ENCODE data around the gene SOD1.

The SOD1 gene

DNA sequence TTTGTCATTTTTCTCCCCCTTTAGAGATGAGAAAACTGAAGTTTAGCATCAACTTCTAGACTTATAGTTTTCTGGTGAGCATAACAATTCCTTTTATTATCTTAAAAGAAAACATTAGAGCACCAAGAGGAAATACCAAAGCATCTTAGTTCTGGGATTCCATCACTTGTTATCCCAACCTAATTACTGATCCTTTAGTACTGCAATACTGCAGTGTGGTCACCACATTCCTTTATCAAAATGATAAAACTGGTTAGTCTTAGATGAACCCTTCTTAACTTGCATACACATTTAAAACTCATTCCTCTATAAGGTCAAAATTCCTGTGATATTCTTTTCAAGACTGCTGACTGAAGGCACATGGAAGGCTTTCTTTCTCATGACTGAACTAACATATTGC, 23.1 kb downstream of the SOD1 start:
- DNase-seq (ENCODE audit: low read depth in 3 of 3): no peak

DNA sequence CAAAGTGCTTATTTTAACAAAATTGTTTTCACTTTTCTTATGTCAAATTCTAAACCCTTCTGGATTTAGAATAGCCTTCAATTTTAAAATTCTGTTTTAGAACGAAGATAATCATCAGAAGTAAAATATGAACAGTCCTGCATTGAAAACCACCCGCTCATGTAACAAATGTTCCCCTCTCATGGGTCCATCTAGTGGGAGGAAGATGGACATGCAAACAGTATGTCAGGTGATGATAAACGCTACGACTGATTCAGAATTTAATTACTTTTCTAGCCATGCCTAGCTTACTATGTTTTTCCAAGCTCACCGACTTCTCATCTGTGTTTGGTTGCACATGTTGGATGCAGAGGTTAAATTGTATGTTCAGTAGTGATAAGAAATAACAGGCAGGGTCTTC, 23.5 kb downstream of the SOD1 start:
- no peak for DNase-seq (ENCODE audit: low read depth in 3 of 3)

DNA sequence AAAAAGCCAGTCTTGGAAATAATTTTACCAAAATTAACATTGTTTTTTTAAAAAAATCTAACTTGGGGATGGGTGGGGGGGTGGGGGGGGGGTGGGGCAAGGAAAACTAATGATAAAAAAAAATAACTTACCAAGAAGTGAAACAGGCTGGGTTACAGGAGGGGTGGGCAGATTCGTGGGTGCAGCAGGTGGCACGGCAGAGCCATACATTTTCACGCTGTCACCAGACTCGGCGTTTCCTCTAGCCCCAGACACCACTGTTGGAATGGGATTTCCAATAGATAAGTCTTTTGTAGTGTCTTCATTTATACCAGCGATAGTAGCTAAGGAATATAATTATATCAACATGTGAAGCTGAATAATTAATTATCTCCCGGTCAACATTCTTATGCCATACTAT, 25.4 kb downstream of the SOD1 start:
- DNase-seq (ENCODE audit: low read depth in 3 of 3): no peak

DNA sequence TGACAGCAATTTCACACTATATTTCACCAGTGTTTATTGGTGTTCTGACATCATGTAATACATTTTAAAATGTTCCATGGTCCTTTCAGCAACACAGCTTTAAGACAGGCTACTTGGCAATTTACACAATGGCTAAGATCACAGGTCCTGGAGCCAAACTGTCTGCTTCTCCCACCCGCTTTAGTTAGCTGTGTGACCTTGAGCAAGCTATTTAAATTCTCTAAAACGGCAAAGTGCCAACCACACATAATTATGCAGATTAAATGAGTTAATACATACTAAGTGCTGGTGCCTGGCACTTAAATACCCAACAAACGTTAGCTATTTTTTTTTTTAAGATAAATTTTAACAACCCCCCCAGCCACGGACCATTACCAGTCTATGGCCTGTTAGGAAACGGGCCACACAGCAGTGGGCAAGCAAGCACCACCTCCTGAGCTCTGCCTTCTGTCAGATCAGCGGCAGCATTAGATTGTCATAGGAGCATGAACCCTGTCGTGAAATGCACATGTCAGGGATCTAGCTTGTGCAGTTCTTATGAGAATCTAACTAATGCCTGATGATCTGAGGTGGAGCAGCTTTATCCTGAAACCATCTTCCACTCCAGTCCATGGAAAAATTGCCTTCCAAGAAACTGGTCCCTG, 26.9 kb downstream of the SOD1 start:
- DNase-seq (ENCODE audit: low read depth in 3 of 3): no peak

DNA sequence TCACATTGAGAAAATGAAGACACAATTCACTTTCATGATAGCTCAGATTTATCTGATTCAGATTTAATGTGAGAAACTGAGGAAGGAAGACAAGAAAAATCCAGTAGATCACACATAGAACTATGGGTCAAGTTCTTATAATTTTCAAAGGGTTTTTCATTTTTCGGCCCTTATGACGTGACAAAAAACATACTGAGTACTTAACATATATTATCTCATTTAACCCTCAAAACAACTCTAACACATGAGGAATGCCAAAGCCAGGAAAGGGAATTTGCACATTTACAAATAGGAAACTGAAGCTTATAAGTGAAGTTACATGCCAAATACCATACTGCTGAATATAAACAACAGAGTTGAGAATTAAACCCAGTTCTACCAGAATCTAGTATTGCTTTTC, 27.6 kb downstream of the SOD1 start:
- DNase-seq (ENCODE audit: low read depth in 3 of 3): no peak

DNA sequence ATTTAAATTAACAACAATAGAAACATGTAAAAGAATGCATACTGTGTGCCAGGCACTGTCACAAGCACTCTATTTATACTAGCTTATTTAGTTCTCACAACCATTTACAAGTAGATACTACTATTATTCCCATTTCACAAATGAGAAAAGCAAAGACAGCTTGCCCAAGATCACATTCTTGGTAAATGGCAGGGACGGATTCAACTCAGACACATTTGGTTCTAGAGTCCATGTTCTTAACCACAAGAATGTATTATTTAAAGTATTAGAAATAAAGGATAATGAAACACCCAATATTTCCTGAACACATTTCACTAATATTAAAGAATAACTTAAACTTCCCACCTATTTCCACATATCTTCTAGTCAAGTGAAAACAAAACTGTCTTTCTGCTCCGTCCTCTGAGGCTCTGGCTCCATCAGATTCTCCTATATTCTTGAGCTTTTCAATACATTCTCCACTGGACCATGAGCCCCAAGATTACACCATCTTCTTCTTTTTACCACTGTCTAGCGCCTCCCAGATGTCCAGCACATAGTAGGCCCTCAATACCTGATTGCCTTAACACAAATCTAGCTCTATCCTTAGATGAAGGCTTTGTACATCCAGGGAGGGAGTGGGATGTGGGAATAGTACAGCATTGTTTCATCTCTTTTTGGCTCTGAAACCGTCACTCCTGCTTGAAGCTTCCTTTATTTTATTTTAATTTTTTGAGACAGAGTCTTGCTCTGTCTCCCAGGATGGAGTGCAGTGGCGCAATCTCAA, 29.3 kb downstream of the SOD1 start:
- DNase-seq (ENCODE audit: low read depth in 3 of 3): no peak

DNA sequence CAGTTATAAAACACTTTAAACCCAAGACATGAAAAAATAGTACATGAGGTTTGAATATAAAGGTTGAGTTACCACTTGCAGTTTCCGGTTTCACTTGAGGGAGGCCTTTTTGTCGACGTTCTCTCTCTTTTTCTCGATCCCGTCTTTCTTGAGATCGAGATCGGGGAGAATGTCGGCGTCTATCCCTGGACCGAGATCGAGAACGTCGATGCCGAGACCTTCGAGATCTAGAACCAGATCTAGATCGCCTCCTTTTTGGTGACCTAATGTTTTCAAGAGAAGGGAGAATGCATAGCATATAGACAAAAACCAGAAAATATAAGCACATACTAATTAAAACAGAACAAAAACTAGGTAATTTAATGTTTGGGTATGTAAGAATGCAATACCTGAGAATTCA, 33.7 kb downstream of the SOD1 start:
- DNase-seq (ENCODE audit: low read depth in 3 of 3): no peak

DNA sequence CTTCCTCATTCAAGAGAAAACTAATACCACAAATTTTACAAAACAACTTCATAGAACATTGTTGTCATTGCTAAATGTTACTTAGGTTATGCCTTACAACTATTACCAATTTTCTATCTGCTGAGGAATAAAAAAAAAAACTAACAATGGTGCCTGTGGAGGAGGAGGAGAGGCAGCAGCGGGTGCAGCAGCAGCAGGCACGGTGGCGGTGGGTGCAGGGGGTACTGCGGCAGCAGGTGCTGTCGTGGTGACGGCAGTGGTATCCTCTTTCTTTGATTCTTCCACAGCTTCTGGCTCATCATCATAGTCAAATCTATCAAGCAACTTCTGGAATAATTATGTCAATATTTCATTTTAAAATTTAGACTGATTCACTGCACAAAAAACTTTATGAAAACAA, 36.9 kb downstream of the SOD1 start:
- DNase-seq (ENCODE audit: low read depth in 3 of 3): no peak

DNA sequence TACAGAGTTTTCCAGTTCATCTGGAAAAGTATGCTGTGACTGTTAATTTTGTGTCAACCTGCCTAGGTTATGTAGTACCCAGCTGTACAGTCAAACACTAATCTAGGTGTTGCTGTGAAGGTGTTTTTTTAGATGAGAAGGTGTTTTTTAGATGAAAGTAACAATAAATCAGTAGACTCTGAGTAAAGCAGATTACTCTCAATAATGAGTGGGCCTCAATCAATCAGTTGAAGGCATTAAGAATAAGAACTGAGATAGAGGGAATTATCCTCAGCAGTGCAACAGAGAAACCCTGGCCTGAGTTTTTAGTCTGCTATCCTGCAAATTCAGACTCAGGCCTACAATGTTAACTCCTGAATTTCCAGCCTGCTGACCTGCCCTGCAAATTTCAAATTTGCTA, 39.0 kb downstream of the SOD1 start:
- DNase-seq (ENCODE audit: low read depth in 3 of 3): no peak

DNA sequence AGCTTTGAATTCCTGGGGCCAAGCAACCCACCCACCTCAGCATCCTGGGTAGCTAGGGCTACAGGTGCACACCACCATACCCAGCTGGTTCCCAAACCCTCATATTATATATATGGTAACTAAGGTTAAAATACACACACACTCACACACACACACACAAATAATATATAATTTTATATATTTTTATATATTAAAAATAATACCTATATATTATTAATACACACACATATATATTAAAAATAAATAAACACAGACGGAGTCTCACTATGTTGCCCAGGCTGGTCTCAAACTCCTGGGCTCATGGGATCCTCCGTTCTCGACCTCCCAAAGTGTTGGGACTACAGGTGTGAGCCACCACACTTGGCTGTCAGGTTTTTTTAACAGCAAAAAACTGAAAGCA, 40.5 kb downstream of the SOD1 start:
- DNase-seq (ENCODE audit: low read depth in 3 of 3): no peak

DNA sequence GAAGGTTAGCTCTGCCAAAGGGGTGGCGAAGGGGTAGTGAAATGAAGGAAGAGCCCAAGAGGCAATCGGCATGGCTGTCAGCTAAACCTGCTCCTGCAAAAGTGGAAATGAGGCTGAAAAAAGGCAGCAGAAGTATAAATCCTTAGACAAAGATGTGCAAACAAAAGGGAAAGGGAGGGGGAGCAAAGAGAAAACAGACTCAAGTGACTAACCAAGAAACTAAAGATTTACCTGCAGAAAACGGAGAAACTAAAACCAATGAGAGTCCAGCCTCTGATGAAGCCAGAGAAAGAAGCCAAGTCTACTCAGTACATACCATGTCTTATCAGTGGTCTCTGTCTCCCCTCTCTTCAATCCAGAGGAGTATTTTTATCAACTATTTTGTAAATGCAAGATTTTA, 47.1 kb downstream of the SOD1 start:
- DNase-seq (ENCODE audit: low read depth in 3 of 3): no peak

DNA sequence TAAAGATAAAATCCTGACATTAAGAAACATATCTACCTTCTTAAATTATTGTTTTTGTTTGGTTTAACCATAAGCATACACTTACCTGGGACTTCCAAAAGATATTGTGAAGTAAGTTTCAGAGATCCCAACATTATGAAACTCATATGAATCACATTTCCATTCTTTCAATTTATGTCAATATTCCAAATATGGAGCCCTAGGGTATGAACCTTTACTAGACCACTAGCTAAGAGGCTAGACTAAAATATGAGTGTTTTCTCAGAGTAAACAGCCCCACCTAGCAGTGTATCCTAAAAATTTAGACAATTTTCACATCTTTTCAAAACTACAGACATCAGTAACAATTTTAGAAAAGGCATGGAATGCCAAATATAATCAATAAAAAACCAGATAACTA, 48.0 kb downstream of the SOD1 start:
- no peak for DNase-seq (ENCODE audit: low read depth in 3 of 3)

DNA sequence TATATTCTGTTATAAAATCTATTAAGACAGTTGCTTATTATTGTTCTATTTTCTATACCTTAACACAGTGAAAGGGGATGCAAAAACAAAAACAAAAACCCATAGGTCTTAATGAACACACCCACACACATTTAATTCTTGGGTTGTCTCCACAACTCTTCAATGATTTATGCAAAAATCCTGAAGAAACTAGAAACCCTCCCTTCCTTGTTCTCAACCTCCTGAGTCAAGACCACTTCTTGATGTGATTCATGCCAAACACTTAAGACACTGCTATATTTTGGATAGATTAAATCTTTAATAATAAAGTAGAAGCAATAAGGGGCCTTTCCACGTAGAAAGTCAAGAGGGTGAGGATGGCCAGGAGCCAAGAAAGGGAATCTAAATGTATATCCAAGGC, 49.0 kb downstream of the SOD1 start:
- no peak for DNase-seq (ENCODE audit: low read depth in 3 of 3)

DNA sequence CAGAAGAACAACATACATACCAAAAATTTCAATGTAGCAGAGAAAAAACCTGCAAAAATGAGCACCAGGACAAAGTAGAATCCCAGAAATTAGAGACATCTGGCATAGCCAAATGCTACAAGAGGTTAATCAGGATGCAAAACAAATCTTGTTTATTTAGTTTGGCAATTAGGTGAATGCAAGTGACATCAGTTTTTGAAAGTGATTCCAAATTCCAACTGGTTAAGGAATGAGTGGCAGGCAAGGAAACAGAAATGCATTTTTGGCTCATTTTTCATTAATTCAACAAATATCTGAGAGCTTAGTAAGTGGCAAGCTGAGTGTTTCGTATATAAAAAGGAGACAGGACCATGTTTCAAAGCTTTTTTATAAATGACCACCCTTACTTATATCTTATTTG, 51.1 kb downstream of the SOD1 start:
- no peak for DNase-seq (ENCODE audit: low read depth in 3 of 3)

DNA sequence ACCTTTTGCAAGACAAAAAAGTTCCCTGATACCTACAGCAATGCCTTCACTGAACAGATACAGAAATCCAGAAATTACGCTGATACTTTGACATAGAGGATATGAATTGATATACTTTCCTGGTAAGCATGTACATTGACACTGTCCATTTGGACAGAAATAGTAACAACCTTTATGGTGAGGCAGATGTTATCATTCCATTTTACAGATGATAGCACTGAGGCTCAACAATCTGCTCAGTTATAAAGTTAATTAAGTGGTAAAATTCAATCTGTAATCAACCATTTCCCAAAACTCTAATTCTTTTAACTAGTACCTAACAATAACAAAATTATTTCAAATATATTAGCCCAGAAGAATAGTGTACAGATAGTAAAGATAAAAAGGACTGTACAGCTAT, 51.8 kb downstream of the SOD1 start:
- DNase-seq (ENCODE audit: low read depth in 3 of 3): no peak

DNA sequence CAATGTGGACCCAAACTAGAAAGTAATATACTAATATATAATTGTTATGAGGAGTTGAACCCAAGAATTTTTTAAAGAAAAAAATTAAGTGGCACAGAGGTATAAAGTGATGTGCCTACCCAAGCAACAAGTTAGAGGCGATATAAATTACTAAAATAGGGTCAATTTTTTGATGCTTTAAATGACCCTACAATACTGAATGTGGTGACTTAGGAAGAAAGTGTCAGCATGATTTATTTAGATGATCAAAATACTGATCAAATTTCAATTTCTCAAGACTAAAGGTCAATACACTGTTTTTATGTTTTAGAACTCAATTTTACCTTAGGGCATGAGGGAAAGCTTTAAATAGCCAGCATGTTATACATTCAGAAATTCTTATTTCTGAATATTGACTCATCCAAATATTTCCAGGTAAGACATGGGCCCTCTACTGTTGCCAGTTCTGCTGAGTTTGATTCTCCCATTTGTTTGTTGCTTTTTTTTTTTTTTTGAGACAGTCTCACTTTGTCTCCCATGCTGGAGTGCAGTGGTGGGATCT, 52.3 kb downstream of the SOD1 start:
- no peak for DNase-seq (ENCODE audit: low read depth in 3 of 3)

DNA sequence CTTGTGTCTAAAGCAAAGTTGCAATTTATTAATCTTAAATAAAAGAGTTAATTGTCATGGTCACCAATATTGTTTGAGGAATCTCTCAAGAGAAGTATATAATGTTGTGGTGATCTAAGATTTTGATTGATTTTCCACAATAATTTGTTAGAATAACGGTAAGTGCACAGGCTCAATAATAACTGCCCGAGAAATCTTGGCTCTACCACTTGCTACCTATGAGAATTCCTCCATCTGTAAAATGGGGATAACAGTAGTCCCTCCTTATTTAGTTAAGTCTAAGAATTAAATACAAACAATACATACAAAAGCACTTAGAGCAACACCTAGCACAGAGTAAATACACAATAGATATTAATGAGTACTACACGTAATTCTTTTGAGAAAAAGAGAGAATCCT, 53.6 kb downstream of the SOD1 start:
- no peak for DNase-seq (ENCODE audit: low read depth in 3 of 3)

DNA sequence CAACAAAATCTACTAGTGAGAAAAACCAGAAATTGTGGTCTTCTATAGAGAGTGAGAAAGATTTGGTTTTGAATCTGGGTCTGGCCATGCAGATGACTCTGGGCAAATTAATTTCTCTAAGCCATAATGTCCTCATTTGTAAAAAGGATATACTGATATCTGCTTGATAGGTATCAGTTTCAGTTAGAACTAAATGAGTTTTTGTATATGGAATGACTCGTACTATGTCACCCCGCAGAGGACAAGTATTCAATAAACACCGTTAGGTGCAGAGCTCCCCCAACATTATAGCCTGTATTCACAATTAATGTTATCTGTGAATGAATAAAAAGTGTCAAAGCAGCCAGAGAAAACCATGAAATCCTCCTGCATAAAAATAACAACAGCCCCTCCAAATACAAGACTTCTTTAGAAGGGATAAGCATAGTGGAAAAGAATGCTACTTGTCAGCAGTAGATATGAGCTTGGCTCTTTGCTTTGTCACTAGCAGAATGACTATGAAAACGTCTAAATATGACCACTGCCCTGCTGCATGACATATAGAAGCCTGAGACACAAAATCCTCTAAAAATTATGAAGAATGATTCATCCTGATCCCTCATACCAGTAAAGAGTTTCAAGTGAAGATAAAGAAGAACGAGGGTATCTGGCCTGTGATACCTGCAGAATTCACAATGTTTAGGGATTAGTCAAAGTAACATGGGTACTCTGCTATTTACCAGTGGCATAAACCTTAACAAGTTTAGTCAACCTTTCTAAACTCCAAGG, 54.7 kb downstream of the SOD1 start:
- DNase-seq (ENCODE audit: low read depth in 3 of 3): no peak

DNA sequence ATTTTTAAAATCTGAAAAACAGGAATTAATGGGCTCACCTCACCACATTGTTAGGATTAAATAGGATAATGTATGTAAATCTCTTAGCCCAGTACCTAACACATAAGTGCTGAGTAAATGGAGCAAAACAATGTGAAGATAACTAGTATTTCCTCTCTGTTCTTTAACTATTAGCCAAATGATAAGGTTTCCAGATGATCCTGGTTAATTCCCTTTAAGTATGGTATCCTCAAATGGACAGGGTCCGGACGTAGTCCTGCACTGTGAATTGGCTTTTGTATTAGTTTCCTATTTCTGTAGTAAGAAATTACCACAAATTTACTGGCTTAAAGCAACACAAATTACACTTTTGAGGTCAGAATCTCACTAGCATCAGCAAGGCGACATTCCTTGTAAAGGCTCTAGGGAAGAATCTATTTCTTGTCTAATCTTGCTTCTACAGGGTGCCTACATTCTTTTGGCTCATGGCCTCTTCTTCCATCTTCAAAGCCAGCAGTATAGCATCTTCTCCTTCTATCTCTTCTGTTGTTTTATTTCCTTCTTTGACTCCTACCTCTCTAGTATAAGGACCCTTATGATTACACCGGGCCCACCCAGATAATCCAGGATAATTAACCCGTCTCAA, 55.4 kb downstream of the SOD1 start:
- DNase-seq (ENCODE audit: low read depth in 3 of 3): no peak

DNA sequence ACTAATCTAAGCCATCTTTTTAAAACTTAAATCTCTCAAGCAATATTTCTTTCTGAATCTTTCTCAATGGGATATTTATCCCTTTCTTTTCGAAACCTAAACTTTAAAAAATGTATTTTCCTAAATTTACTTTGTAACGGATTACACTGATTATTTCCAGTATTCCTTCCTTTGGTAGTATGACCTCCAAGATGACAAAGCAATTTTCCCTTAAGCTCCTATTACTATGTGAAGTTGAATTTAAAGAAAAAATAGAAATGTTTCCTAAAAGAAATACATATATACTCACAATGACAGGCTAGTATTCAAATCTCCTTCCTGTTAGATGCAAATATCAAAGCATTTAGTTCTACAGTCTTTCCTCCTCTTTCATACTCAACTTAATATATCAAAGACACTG, 56.6 kb downstream of the SOD1 start:
- no peak for DNase-seq (ENCODE audit: low read depth in 3 of 3)

All from stimulated activated CD4-positive, alpha-beta T cell treated with anti-CD3 and anti-CD28 coated beads, TNF-alpha, amount 100 ng/mL, for 4 hours (primary cell).